SK-N-SH (cell line): ENCODE data around the gene SERPINA12. TPM values are rescaled to one million over a fixed set of nuclear protein-coding genes. Genes with fewer than 3 reads are reported as not detected.

ENCODE experiments used
- CTCF ChIA-PET: fragments of 300-600, 350-600 bp; formaldehyde crosslinking; extraction: SDS; loops from one replicate; lab custom pipeline; 2021; lab: Yijun Ruan, JAX
- POLR2A ChIA-PET: fragments of 350-600 bp; sonication (Branson Sonifier 250); formaldehyde crosslinking; extraction: SDS; loops from one replicate; lab custom pipeline; 2020; ENCODE audit warnings: antibody characterized with exemption, inconsistent platforms; lab: Yijun Ruan, JAX
- DNase-seq: peaks from one replicate; pipeline ENCODE4 v3.0.0; 2012
- H2AFZ ChIP-seq: fragments of 200-600 bp; sonication (generic); 2 replicates; pipeline ENCODE4 v1.8.1; 2016; ENCODE audit warnings: antibody characterized with exemption, mild to moderate bottlenecking, low read depth
- H3F3A ChIP-seq: fragments of 200-600 bp; sonication (generic); replicated peaks from 2 replicates; pipeline ENCODE3; 2016; ENCODE audit warnings: antibody characterized with exemption, mild to moderate bottlenecking; ENCODE audit not compliant: insufficient read depth
- H3K27ac ChIP-seq, 2 experiments: fragments of 200-500 bp in 1 of 2; fragments of 200-600 bp in 1 of 2; sonication (Bioruptor generic) in 1 of 2; sonication (generic), shearing (Covaris generic) in 1 of 2; 2 replicates each; pipeline versions ENCODE4 v1.5.1 to v1.6.1; 2014 to 2016; ENCODE audit warnings: low read depth in 2 of 2, inconsistent platforms in 1 of 2, low read length in 1 of 2, mild to moderate bottlenecking in 1 of 2, mixed read lengths in 1 of 2
- H3K27me3 ChIP-seq: fragments of 200-600 bp; sonication (generic), shearing (Covaris generic); 2 replicates; pipeline ENCODE4 v1.6.1; 2016; ENCODE audit warnings: mixed run types; ENCODE audit not compliant: insufficient read depth
- H3K36me3 ChIP-seq, 2 experiments: fragments of 200-500 bp in 1 of 2; fragments of 200-600 bp in 1 of 2; sonication (Bioruptor generic) in 1 of 2; sonication (generic) in 1 of 2; replicated peaks in 1 of 2; 2 replicates each; pipeline versions ENCODE3 to v1.5.1; 2014 to 2016; ENCODE audit warnings: low read length in 1 of 2, mild to moderate bottlenecking in 1 of 2; ENCODE audit not compliant: insufficient read depth in 2 of 2, control insufficient read depth in 1 of 2
- H3K4me1 ChIP-seq, 2 experiments: fragments of 200-500 bp in 1 of 2; fragments of 200-600 bp in 1 of 2; sonication (Bioruptor generic) in 1 of 2; sonication (generic), shearing (Covaris generic) in 1 of 2; 2 replicates each; pipeline versions ENCODE4 v1.5.1 to v1.6.1; 2014 to 2016; ENCODE audit warnings: low read depth in 1 of 2, low read length in 1 of 2, mixed run types in 1 of 2; ENCODE audit not compliant: insufficient read depth in 2 of 2, control insufficient read depth in 1 of 2
- H3K4me2 ChIP-seq: fragments of 200-600 bp; sonication (generic), shearing (Covaris generic); 2 replicates; pipeline ENCODE4 v1.6.1; 2017; ENCODE audit warnings: mixed run types
- H3K4me3 ChIP-seq, 2 experiments: fragments of 200-500 bp in 1 of 2; fragments of 200-600 bp in 1 of 2; sonication (Bioruptor generic) in 1 of 2; sonication (generic), shearing (Covaris generic) in 1 of 2; 2 replicates each; pipeline versions ENCODE4 v1.5.1 to v1.8.1; 2014 to 2016; ENCODE audit warnings: low read depth in 2 of 2, inconsistent platforms in 1 of 2, low read length in 1 of 2, mild to moderate bottlenecking in 1 of 2, mixed read lengths in 1 of 2, moderate library complexity in 1 of 2
- H3K79me2 ChIP-seq: fragments of 200-600 bp; sonication (generic); 2 replicates; pipeline ENCODE4 v1.8.1; 2017; ENCODE audit warnings: mild to moderate bottlenecking; ENCODE audit not compliant: insufficient read depth
- H3K9ac ChIP-seq: fragments of 200-600 bp; sonication (generic); 2 replicates; pipeline ENCODE4 v1.6.1; 2017; ENCODE audit warnings: mixed run types
- H3K9me2 ChIP-seq: fragments of 200-600 bp; sonication (generic); 2 replicates; pipeline ENCODE4 v1.6.1; 2017; ENCODE audit warnings: mixed run types
- H3K9me3 ChIP-seq: fragments of 200-600 bp; sonication (generic); 2 replicates; pipeline ENCODE4 v1.6.1; 2017; ENCODE audit warnings: mixed run types, mild to moderate bottlenecking, moderate library complexity
- H4K20me1 ChIP-seq: fragments of 200-600 bp; sonication (generic); 2 replicates; pipeline ENCODE4 v1.6.1; 2017; ENCODE audit warnings: mild to moderate bottlenecking, mixed run types; ENCODE audit not compliant: insufficient read depth
- ELF1 ChIP-seq: IDR thresholded peaks from 2 replicates; pipeline ENCODE4 v1.4.0; 2012
- EZH2phosphoT487 ChIP-seq: fragments of 200-600 bp; sonication (generic); IDR thresholded peaks from 2 replicates; pipeline ENCODE4 v1.6.1; 2017; ENCODE audit warnings: low read depth, mixed run types, mild to moderate bottlenecking, antibody characterized with exemption, moderate library complexity, borderline replicate concordance
- FOSL2 ChIP-seq: IDR thresholded peaks from 2 replicates; pipeline ENCODE4 v1.4.0; 2012; ENCODE audit warnings: low read depth, mild to moderate bottlenecking, moderate library complexity, borderline replicate concordance
- MEF2A ChIP-seq: IDR thresholded peaks from 2 replicates; pipeline ENCODE4 v1.4.0; 2012; ENCODE audit warnings: low read depth, borderline replicate concordance
- NRF1 ChIP-seq: IDR thresholded peaks from 2 replicates; pipeline ENCODE4 v1.6.1; 2012; ENCODE audit warnings: low read depth, mild to moderate bottlenecking, low read length
- POLR2AphosphoS5 ChIP-seq: IDR thresholded peaks from 2 replicates; pipeline ENCODE4 v1.6.1; 2012; ENCODE audit warnings: low read depth, low read length
- RCOR1 ChIP-seq: fragments of 150-350 bp; IDR thresholded peaks from 2 replicates; pipeline ENCODE4 v1.6.1; 2017; ENCODE audit warnings: antibody characterized with exemption, low read length
- RFX5 ChIP-seq: IDR thresholded peaks from 2 replicates; pipeline ENCODE4 v1.6.1; 2012; ENCODE audit warnings: mild to moderate bottlenecking, improper control_type of control experiment, low read length
- SMC3 ChIP-seq: IDR thresholded peaks from 2 replicates; pipeline ENCODE4 v1.6.1; 2012; ENCODE audit warnings: low read depth, low read length, improper control_type of control experiment
- TEAD4 ChIP-seq: IDR thresholded peaks from 2 replicates; pipeline ENCODE4 v1.4.0; 2012; ENCODE audit warnings: mild to moderate bottlenecking, borderline replicate concordance; ENCODE audit not compliant: insufficient read depth
- WGBS: methylation state at CpG from one replicate; pipeline ENCODE4 v1.1.6; 2017; ENCODE audit warnings: low lambda C conversion rate; 5-methylcytosine and 5-hydroxymethylcytosine counted together
- polyA plus RNA-seq, 3 experiments: library from polyadenylated mRNA; depleted of rRNA; stranded (reverse); fragments of >200 nt; gene quantifications; 2 replicates each; pipeline ENCODE4 v1.2.3, GENCODE V29; 2012
- TF ChIP-seq, protein P1 (sequence below): IDR thresholded peaks from 2 replicates; pipeline ENCODE4 v1.4.0; 2012; ENCODE audit warnings: low read depth, borderline replicate concordance
- TF ChIP-seq, protein P2 (sequence below): fragments of 200-600 bp; sonication (generic); IDR thresholded peaks from 2 replicates; pipeline ENCODE4 v1.6.1; 2017; ENCODE audit warnings: antibody characterized with exemption, mild to moderate bottlenecking, moderate library complexity
- TF ChIP-seq, protein P3 (sequence below): IDR thresholded peaks from 2 replicates; pipeline ENCODE4; 2012
- TF ChIP-seq, protein P4 (sequence below): IDR thresholded peaks from 2 replicates; pipeline ENCODE4 v1.6.1; 2012; ENCODE audit warnings: mild to moderate bottlenecking, low read depth, low read length, moderate library complexity
- TF ChIP-seq, protein P5 (sequence below): IDR thresholded peaks from 2 replicates; pipeline ENCODE4 v1.4.0; 2012; ENCODE audit warnings: low read depth
- TF ChIP-seq, protein P6 (sequence below): fragments of 150-350 bp; IDR thresholded peaks from 2 replicates; pipeline ENCODE4 v1.6.1; 2016; ENCODE audit warnings: mild to moderate bottlenecking, low read depth, low read length

Gene SERPINA12
- polyA plus RNA-seq, 1 of the 3 experiments (the other 2 are of a cell fraction) = not detected

DNA sequence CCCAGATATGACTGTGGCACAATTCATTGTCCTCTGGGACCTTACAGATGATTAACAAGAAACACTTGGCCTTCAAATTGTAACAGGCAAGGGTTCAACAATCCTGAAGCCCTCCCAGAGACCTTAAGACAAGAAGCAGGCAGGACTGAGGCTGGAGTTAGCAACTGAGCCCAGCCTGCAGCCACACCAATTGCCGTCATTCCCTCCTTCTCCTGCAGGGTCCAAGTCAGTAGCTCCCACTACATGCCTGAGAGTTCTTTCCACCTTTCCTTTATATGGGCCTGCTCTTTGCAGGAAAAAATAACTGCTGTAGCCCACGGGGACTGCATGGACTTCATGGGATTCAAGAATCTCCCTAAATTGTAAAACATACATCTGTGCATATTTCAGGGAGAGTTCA, 49.6 kb upstream of the SERPINA12 start:
- Histone ChIP-seq H3K9me2 (no peaks in the 10 kb centered on the region), H3K27ac (no peak overlapping the region), H3K4me2 (no peak overlapping the region), H2AFZ (no peak overlapping the region), H3K4me1 (no peaks in the 10 kb centered on the region), H3K27me3 (no peaks in the 10 kb centered on the region; the same call in 1 of the 2 replicates), H3F3A (no peaks in the 10 kb centered on the region), H3K36me3 (no peaks in the 10 kb centered on the region), H3K79me2 (no peaks in the 10 kb centered on the region), H3K9ac (no peak overlapping the region), H3K4me3 (no peak overlapping the region), H4K20me1 (no peaks in the 10 kb centered on the region), H3K9me3 (no peaks in the 10 kb centered on the region)
- ChIA-PET CTCF (interaction anchor here (6.1 kb wide), 1 partner anchor 9 kb away, joined by 49 read pairs; no protein-coding TSS in a partner anchor), POLR2A (no interaction called here)
- DNase-seq = no peak
- TF ChIP-seq SMC3 = no peak
- no peak for TF ChIP-seq RCOR1
- 50% methylated on average over 2 of the region's 2 CpGs for WGBS

DNA sequence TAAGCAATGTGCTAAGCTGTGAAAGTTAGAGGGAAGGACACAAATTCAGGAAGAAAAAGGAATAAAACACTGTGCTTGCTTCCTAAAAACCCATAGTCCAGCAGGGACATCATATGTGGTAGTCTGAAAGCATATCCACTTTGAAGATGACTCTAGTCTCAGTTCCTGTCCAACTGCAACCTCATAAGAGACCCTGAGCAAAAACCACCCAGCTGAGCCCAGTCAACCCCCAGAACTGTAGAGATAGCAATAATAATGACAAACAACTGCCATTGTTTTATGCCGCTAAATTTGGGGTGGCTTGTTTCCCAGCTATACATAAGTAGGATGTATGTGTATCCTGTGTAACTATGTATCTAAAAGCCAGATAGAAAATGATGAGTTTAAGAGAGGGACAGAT, 48.1 kb upstream of the SERPINA12 start:
- H4K20me1 ChIP-seq = no peaks in the 10 kb centered on the region
- no peak overlapping the region for H3K27ac ChIP-seq
- H2AFZ ChIP-seq = no peak overlapping the region
- TF ChIP-seq FOSL2 (no peak), POLR2AphosphoS5 (no peak), TEAD4 (no peak), RFX5 (no peak), MEF2A (no peak), SMC3 (no peak), ELF1 (no peak), NRF1 (no peak), EZH2phosphoT487 (no peak)
- TF ChIP-seq, protein P1, sequence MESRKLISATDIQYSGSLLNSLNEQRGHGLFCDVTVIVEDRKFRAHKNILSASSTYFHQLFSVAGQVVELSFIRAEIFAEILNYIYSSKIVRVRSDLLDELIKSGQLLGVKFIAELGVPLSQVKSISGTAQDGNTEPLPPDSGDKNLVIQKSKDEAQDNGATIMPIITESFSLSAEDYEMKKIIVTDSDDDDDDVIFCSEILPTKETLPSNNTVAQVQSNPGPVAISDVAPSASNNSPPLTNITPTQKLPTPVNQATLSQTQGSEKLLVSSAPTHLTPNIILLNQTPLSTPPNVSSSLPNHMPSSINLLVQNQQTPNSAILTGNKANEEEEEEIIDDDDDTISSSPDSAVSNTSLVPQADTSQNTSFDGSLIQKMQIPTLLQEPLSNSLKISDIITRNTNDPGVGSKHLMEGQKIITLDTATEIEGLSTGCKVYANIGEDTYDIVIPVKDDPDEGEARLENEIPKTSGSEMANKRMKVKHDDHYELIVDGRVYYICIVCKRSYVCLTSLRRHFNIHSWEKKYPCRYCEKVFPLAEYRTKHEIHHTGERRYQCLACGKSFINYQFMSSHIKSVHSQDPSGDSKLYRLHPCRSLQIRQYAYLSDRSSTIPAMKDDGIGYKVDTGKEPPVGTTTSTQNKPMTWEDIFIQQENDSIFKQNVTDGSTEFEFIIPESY = no peak
- TF ChIP-seq, protein P2, sequence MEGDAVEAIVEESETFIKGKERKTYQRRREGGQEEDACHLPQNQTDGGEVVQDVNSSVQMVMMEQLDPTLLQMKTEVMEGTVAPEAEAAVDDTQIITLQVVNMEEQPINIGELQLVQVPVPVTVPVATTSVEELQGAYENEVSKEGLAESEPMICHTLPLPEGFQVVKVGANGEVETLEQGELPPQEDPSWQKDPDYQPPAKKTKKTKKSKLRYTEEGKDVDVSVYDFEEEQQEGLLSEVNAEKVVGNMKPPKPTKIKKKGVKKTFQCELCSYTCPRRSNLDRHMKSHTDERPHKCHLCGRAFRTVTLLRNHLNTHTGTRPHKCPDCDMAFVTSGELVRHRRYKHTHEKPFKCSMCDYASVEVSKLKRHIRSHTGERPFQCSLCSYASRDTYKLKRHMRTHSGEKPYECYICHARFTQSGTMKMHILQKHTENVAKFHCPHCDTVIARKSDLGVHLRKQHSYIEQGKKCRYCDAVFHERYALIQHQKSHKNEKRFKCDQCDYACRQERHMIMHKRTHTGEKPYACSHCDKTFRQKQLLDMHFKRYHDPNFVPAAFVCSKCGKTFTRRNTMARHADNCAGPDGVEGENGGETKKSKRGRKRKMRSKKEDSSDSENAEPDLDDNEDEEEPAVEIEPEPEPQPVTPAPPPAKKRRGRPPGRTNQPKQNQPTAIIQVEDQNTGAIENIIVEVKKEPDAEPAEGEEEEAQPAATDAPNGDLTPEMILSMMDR = no peak
- TF ChIP-seq, protein P3, sequence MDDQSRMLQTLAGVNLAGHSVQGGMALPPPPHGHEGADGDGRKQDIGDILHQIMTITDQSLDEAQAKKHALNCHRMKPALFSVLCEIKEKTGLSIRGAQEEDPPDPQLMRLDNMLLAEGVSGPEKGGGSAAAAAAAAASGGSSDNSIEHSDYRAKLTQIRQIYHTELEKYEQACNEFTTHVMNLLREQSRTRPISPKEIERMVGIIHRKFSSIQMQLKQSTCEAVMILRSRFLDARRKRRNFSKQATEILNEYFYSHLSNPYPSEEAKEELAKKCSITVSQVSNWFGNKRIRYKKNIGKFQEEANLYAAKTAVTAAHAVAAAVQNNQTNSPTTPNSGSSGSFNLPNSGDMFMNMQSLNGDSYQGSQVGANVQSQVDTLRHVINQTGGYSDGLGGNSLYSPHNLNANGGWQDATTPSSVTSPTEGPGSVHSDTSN = no peak
- TF ChIP-seq, protein P4, sequence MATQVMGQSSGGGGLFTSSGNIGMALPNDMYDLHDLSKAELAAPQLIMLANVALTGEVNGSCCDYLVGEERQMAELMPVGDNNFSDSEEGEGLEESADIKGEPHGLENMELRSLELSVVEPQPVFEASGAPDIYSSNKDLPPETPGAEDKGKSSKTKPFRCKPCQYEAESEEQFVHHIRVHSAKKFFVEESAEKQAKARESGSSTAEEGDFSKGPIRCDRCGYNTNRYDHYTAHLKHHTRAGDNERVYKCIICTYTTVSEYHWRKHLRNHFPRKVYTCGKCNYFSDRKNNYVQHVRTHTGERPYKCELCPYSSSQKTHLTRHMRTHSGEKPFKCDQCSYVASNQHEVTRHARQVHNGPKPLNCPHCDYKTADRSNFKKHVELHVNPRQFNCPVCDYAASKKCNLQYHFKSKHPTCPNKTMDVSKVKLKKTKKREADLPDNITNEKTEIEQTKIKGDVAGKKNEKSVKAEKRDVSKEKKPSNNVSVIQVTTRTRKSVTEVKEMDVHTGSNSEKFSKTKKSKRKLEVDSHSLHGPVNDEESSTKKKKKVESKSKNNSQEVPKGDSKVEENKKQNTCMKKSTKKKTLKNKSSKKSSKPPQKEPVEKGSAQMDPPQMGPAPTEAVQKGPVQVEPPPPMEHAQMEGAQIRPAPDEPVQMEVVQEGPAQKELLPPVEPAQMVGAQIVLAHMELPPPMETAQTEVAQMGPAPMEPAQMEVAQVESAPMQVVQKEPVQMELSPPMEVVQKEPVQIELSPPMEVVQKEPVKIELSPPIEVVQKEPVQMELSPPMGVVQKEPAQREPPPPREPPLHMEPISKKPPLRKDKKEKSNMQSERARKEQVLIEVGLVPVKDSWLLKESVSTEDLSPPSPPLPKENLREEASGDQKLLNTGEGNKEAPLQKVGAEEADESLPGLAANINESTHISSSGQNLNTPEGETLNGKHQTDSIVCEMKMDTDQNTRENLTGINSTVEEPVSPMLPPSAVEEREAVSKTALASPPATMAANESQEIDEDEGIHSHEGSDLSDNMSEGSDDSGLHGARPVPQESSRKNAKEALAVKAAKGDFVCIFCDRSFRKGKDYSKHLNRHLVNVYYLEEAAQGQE = no peak
- TF ChIP-seq, protein P5, sequence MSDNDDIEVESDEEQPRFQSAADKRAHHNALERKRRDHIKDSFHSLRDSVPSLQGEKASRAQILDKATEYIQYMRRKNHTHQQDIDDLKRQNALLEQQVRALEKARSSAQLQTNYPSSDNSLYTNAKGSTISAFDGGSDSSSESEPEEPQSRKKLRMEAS = no peak
- TF ChIP-seq, protein P6, sequence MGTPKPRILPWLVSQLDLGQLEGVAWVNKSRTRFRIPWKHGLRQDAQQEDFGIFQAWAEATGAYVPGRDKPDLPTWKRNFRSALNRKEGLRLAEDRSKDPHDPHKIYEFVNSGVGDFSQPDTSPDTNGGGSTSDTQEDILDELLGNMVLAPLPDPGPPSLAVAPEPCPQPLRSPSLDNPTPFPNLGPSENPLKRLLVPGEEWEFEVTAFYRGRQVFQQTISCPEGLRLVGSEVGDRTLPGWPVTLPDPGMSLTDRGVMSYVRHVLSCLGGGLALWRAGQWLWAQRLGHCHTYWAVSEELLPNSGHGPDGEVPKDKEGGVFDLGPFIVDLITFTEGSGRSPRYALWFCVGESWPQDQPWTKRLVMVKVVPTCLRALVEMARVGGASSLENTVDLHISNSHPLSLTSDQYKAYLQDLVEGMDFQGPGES = no peak
- H3K9me3 ChIP-seq = no peaks in the 10 kb centered on the region
- no peaks in the 10 kb centered on the region for H3K4me1 ChIP-seq
- 81% methylated on average over 1 of the region's 1 CpG for WGBS
- H3K9me2 ChIP-seq = no peaks in the 10 kb centered on the region
- H3K4me3 ChIP-seq = no peak overlapping the region
- no peak for DNase-seq
- no peak overlapping the region for H3K4me2 ChIP-seq
- H3K27me3 ChIP-seq = no peaks in the 10 kb centered on the region; the same call in 1 of the 2 replicates
- ChIA-PET CTCF (interaction anchor here (6.1 kb wide), 1 partner anchor 8 kb away, joined by 49 read pairs; no protein-coding TSS in a partner anchor), POLR2A (no interaction called here)
- H3K79me2 ChIP-seq = no peaks in the 10 kb centered on the region
- H3F3A ChIP-seq = no peaks in the 10 kb centered on the region
- H3K9ac ChIP-seq = no peak overlapping the region
- no peaks in the 10 kb centered on the region for H3K36me3 ChIP-seq
